ENCODE results near the gene PLA2G15.

The PLA2G15 gene

GRCh38 chr16:68255712-68256111, 10.5 kb downstream of the PLA2G15 start:
- DNase-seq: no peak

- peak; percentile 71 to 83 for DNase-seq
These were observed 12.2 kb downstream of the PLA2G15 start for GRCh38 chr16:68257251-68257905.

GRCh38 chr16:68257906-68258800, 13.0 kb downstream of the PLA2G15 start:
- peak in 1 of 2 experiments; percentile 12 for DNase-seq

GRCh38 chr16:68259007-68259825, 14.0 kb downstream of the PLA2G15 start:
- DNase-seq: no peak

GRCh38 chr16:68263559-68264127, 18.5 kb downstream of the PLA2G15 start:
- DNase-seq: no peak

- DNase-seq: peak; percentile 72 to 84
These were observed 19.2 kb downstream of the PLA2G15 start, which contains the start of gene SLC7A6 for GRCh38 chr16:68264128-68265077. TSS of gene SLC7A6 (plus strand) at chr16:68264526. CDS start at chr16:68274727, 10,201 bp downstream.

- DNase-seq: peak; percentile 67 to 69
These were observed 20.1 kb downstream of the PLA2G15 start for GRCh38 chr16:68265078-68265920.

GRCh38 chr16:68267612-68268405, 22.6 kb downstream of the PLA2G15 start:
- DNase-seq: no peak

- no peak for DNase-seq
These were observed 24.6 kb downstream of the PLA2G15 start for GRCh38 chr16:68269793-68270192.

GRCh38 chr16:68270353-68270752, 25.2 kb downstream of the PLA2G15 start:
- DNase-seq: no peak

GRCh38 chr16:68272507-68273209, 27.5 kb downstream of the PLA2G15 start:
- DNase-seq: no peak

GRCh38 chr16:68273459-68273858, 28.3 kb downstream of the PLA2G15 start:
- DNase-seq: no peak

- DNase-seq: no peak
These were observed 28.7 kb downstream of the PLA2G15 start for GRCh38 chr16:68273896-68274295.

GRCh38 chr16:68274441-68274840, 29.3 kb downstream of the PLA2G15 start:
- DNase-seq: no peak

GRCh38 chr16:68275611-68276191, 30.5 kb downstream of the PLA2G15 start:
- no peak for DNase-seq

GRCh38 chr16:68276223-68276622, 31.1 kb downstream of the PLA2G15 start:
- no peak for DNase-seq

- DNase-seq: no peak
These were observed 34.8 kb downstream of the PLA2G15 start for GRCh38 chr16:68279726-68280558.
